Renal cortex interstitium (tissue), 15 donors: Measurements from ENCODE around the gene MAX. TPM values are rescaled to one million over a fixed set of nuclear protein-coding genes. Genes with fewer than 3 reads are reported as not detected.

ENCODE experiments used
- DNase-seq, 11 donors: peaks; one replicate each; pipeline ENCODE4 v3.0.0-alpha.2; 2013; ENCODE audit warnings: low read depth in 9 of 11, low spot score in 4 of 11; ENCODE audit errors: extremely low read depth in 1 of 11
- long read RNA-seq, 16 experiments: transcript quantifications; one replicate each; lab custom pipeline, GENCODE V29; 2026
- polyA plus RNA-seq, 3 donors: library from polyadenylated mRNA; unstranded; fragments of 120-200 nt; gene quantifications; one replicate each; pipeline ENCODE4 v1.2.1, GENCODE V29; 2013; ENCODE audit not compliant: insufficient read length in 3 of 3

The MAX gene, protein sequence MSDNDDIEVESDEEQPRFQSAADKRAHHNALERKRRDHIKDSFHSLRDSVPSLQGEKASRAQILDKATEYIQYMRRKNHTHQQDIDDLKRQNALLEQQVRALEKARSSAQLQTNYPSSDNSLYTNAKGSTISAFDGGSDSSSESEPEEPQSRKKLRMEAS
- 10 to 100 TPM; 52.6 to 58.4 (median 53.5) TPM for polyA plus RNA-seq
- long read RNA-seq, donor 1, transcript MAX-204 (4 exons, 1,973 nt) = major isoform, 11 of 30 reads
- long read RNA-seq, donor 1, transcript MAX-205 (5 exons, 1,546 nt) = minor isoform, 9 of 30 reads
- long read RNA-seq, donor 1, partial matches to known transcripts = 5 of 30 reads
- long read RNA-seq, donor 1, other reads (novel, unspliced or antisense) = 0 of 30 reads
- long read RNA-seq, donor 2, transcript MAX-204 (4 exons, 1,973 nt) = minor isoform, 6 of 22 reads
- long read RNA-seq, donor 2, transcript MAX-205 (5 exons, 1,546 nt) = major isoform, 7 of 22 reads
- long read RNA-seq, donor 2, partial matches to known transcripts = 0 of 22 reads
- long read RNA-seq, donor 2, other reads (novel, unspliced or antisense) = 0 of 22 reads
- long read RNA-seq, donor 3, transcript MAX-205 (5 exons, 1,546 nt) = minor isoform, 13 of 38 reads
- long read RNA-seq, donor 3, transcript MAX-204 (4 exons, 1,973 nt) = major isoform, 19 of 38 reads
- long read RNA-seq, donor 3, partial matches to known transcripts = 0 of 38 reads
- long read RNA-seq, donor 3, other reads (novel, unspliced or antisense) = 0 of 38 reads
- long read RNA-seq, donor 4, transcript MAX-205 (5 exons, 1,546 nt) = major isoform, 13 of 27 reads
- long read RNA-seq, donor 4, transcript MAX-204 (4 exons, 1,973 nt) = minor isoform, 10 of 27 reads
- long read RNA-seq, donor 4, partial matches to known transcripts = 0 of 27 reads
- long read RNA-seq, donor 4, other reads (novel, unspliced or antisense) = 0 of 27 reads
- long read RNA-seq, donor 5 = 0 reads
- long read RNA-seq, donor 6, transcript MAX-204 (4 exons, 1,973 nt) = major isoform, 18 of 42 reads
- long read RNA-seq, donor 6, transcript MAX-205 (5 exons, 1,546 nt) = minor isoform, 6 of 42 reads
- long read RNA-seq, donor 6, transcript MAX-213 (3 exons, 585 nt) = minor isoform, 6 of 42 reads
- long read RNA-seq, donor 6, partial matches to known transcripts = 11 of 42 reads
- long read RNA-seq, donor 6, other reads (novel, unspliced or antisense) = 0 of 42 reads
- long read RNA-seq, donor 7, transcript MAX-204 (4 exons, 1,973 nt) = major isoform, 17 of 38 reads
- long read RNA-seq, donor 7, transcript MAX-205 (5 exons, 1,546 nt) = minor isoform, 12 of 38 reads
- long read RNA-seq, donor 7, partial matches to known transcripts = 0 of 38 reads
- long read RNA-seq, donor 7, other reads (novel, unspliced or antisense) = 0 of 38 reads
- long read RNA-seq, donor 8 = 0 reads
- long read RNA-seq, donor 9, transcript MAX-204 (4 exons, 1,973 nt) = major isoform, 14 of 28 reads
- long read RNA-seq, donor 9, transcript MAX-205 (5 exons, 1,546 nt) = minor isoform, 8 of 28 reads
- long read RNA-seq, donor 9, partial matches to known transcripts = 0 of 28 reads
- long read RNA-seq, donor 9, other reads (novel, unspliced or antisense) = 0 of 28 reads
- long read RNA-seq, donor 10, transcript MAX-204 (4 exons, 1,973 nt) = major isoform, 14 of 98 reads
- long read RNA-seq, donor 10, transcript MAX-205 (5 exons, 1,546 nt) = major isoform, 14 of 98 reads
- long read RNA-seq, donor 10, partial matches to known transcripts = 63 of 98 reads
- long read RNA-seq, donor 10, other reads (novel, unspliced or antisense) = 0 of 98 reads
- long read RNA-seq, donor 11, transcript MAX-204 (4 exons, 1,973 nt) = minor isoform, 10 of 27 reads
- long read RNA-seq, donor 11, transcript MAX-205 (5 exons, 1,546 nt) = major isoform, 13 of 27 reads
- long read RNA-seq, donor 11, partial matches to known transcripts = 0 of 27 reads
- long read RNA-seq, donor 11, other reads (novel, unspliced or antisense) = 0 of 27 reads
- long read RNA-seq, donor 12, transcript MAX-204 (4 exons, 1,973 nt) = major isoform, 6 of 13 reads
- long read RNA-seq, donor 12, partial matches to known transcripts = 0 of 13 reads
- long read RNA-seq, donor 12, other reads (novel, unspliced or antisense) = 0 of 13 reads
- long read RNA-seq, donor 13 = 0 reads
- long read RNA-seq, donor 14, transcript MAX-205 (5 exons, 1,546 nt) = minor isoform, 10 of 25 reads
- long read RNA-seq, donor 14, transcript MAX-204 (4 exons, 1,973 nt) = major isoform, 12 of 25 reads
- long read RNA-seq, donor 14, partial matches to known transcripts = 0 of 25 reads
- long read RNA-seq, donor 14, other reads (novel, unspliced or antisense) = 0 of 25 reads
- long read RNA-seq, donor 15, transcript MAX-204 (4 exons, 1,973 nt) = major isoform, 12 of 21 reads
- long read RNA-seq, donor 15, transcript MAX-205 (5 exons, 1,546 nt) = minor isoform, 5 of 21 reads
- long read RNA-seq, donor 15, partial matches to known transcripts = 0 of 21 reads
- long read RNA-seq, donor 15, other reads (novel, unspliced or antisense) = 0 of 21 reads
- long read RNA-seq, donor 16, transcript MAX-204 (4 exons, 1,973 nt) = major isoform, 35 of 70 reads
- long read RNA-seq, donor 16, transcript MAX-205 (5 exons, 1,546 nt) = minor isoform, 19 of 70 reads
- long read RNA-seq, donor 16, partial matches to known transcripts = 0 of 70 reads
- long read RNA-seq, donor 16, other reads (novel, unspliced or antisense) = 6 of 70 reads

GRCh38 chr14:65102441-65103149, at the start of gene MAX:
Gene MAX, minus strand, starts transcription at chr14:65102517. Its CDS starts 178 bp downstream, at chr14:65102339.
- DNase-seq = peak; percentile 84 to 98 (median 95)

DNA sequence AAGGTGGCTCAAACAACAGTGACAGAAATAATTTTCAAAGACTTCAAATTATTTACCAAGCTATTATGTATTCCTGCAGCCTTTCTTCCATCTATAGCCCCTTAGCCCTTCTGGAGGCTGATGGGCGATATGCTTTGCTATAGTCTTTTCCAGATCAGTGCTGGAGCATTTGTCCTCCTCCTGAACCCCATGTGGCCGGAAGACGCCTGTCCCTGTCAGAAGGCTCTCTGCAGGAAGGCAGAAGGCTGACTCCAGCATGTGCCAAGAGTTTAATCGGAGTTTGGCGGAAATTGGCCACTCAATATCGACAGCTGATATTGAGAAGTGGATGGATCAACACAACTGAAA, 49.3 kb upstream of the MAX start:
- DNase-seq = no peak

GRCh38 chr14:65150898-65151608, 48.7 kb upstream of the MAX start:
- DNase-seq = no peak

DNA sequence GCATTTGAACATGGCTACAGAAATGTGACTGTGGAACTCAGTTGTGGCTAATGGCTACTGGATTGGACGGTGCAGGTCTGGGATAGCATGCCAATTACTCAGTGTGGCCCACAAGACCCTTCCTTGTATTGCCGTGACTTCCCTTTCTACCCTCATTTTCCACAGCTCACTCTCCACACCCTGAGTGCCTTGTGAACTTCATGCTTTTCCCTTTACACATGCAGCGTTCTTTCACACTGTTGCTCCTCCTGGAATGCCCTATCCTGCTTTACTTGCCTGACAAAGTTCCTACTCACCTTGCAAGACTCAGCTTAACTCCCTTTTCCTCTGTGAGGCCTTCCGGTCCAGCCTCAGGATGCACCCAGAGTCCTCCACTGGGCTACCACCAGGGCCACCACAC, 46.8 kb upstream of the MAX start:
- DNase-seq = no peak

DNA sequence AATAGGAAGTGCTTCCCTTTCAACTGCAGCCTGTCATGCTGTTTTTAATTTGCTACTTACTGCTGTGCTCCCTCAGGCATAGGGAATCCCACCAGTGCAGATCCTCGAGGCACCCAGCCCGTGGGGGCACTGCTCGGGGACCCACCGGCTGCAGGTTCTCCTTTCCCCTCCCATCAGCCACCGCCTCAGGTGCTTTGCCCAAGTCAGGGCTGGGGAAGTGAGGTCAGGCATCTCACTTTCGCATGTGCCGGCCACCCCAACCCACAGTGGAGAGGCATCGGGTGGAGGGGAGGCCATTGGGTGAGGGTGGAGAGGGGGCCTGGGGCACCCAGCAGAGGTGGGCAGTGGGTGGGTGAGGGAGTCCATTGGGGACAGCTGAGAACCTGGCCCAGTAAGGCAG, 41.9 kb upstream of the MAX start:
- DNase-seq = no peak

DNA sequence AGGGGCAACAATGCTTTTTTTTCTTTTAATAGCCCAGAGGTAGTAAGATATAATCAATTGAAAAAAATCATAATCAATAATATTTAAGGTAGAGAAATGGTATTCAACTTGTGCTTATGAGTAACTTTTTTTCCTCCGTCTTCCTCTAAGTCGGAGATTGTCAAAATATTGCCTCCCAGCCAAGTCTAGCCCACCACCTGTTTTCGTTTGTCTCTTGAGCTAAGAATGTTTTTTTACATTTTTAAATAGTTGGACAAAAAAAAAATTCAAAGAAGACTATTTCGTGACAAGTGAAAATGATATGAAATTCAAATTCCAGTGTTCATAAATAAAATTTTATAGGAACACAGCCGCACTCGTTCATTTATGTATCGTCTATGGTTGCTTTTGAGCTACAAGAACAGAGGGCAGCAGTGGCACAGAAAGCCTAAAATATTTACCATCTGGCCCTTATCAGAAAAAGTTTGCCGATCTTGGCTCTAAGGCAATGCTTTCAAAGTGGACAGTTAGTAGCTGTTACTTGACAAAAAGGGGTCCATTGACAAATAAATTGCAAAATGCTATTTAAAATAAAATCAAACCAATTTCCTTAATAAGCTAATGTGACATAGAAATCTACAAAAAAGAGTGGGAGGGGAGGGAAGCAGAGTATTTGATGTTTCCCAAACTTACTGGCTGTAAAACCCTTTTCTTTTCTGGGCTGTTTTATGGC, 40.8 kb upstream of the MAX start:
- no peak for DNase-seq

- DNase-seq = no peak
Measured at GRCh38 chr14:65142429-65142828, 40.1 kb upstream of the MAX start.

DNA sequence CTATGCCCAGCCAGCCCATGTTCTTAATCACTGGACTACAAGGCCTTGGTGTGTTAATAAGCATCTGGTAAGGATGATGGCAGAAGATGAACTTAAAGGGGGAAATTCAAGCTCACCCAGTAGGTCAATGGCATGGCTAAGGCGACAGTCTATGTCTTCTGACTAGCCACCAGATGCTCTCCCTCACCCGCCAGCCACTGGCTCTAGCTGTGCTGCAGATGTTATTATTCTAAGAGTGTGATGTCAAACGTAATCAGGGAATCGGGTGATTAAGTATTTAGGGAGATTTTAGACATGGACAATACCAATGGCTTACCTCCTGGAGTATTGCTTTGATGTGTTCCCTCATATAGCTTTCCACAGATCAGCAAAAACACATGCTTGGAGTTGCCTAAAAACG, 39.2 kb upstream of the MAX start:
- DNase-seq = no peak

GRCh38 chr14:65137648-65138307, 35.5 kb upstream of the MAX start:
- no peak for DNase-seq

GRCh38 chr14:65134651-65135579, 32.6 kb upstream of the MAX start:
- DNase-seq = no peak

GRCh38 chr14:65132855-65133254, 30.5 kb upstream of the MAX start:
- no peak for DNase-seq

- no peak for DNase-seq
Measured at GRCh38 chr14:65131301-65131701, 29.0 kb upstream of the MAX start.

GRCh38 chr14:65128096-65128495, 25.8 kb upstream of the MAX start:
- DNase-seq = no peak
